Right renal cortex interstitium (tissue), 3 donors: ENCODE data around the gene CNNM4. TPM values are rescaled to one million over a fixed set of nuclear protein-coding genes. Genes with fewer than 3 reads are reported as not detected.

ENCODE experiments used
- DNase-seq, 3 donors: peaks; one replicate each; pipeline ENCODE4 v3.0.0-alpha.2; 2013; ENCODE audit warnings: low read depth in 3 of 3, low spot score in 2 of 3
- polyA plus RNA-seq, 3 donors: library from polyadenylated mRNA; unstranded; fragments of 120-200 nt; gene quantifications; one replicate each; pipeline ENCODE4 v1.2.1, GENCODE V29; 2013; ENCODE audit not compliant: insufficient read length in 3 of 3

Gene CNNM4
- polyA plus RNA-seq, 3 donors, result 10.9 to 13.2 (median 12.4) TPM

- DNase-seq, result no peak
Observed at GRCh38 chr2:96757477-96757860, 3.2 kb upstream of the CNNM4 start.

DNA sequence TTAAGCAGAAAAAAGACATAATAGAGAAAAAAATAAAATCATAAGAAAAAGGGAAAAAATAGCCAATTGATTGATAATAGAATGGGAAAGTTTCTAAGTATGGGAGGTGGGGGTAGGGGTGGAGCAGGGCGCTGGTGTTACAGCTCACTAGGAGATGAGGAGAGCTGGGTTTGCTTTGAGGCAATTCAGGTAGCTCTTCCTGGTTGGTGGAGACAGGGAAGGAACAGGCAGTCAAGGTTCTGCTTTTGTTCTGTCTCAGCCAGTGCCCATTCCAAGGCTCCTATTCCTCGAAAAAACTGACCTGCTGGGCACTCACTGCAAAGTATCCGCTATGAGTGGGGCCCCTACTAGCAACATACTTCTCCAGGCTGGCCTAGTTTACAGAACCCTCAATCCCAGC is 1.7 kb upstream of the CNNM4 start:
- DNase-seq, result no peak

- DNase-seq, result no peak
Observed at GRCh38 chr2:96759548-96759947, 1.2 kb upstream of the CNNM4 start.

- DNase-seq, result no peak
Observed at GRCh38 chr2:96760986-96761832, 507 bp downstream of the CNNM4 start.

- DNase-seq, result no peak
Observed at GRCh38 chr2:96762529-96763311, 2.0 kb downstream of the CNNM4 start.

GRCh38 chr2:96763511-96764252 is 3.0 kb downstream of the CNNM4 start:
- no peak for DNase-seq

DNA sequence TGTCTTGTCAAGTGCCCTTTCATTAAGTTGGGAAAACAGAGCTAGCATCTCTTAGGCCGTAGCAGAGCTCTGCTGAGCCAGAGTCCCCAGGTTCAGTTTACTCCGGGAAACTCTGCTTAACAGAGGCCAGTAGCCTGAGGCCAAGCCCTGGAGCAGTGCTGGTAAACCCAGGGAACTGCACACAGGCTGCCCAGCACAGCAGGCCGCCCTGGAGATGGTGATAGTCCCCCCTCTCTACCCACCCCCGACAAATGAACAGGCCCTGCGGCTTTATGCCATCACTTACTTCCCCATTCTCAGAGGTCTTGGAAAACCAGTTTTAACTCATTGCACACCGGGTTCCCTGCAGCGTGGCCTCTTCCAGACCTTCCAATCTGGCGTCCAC is 3.5 kb downstream of the CNNM4 start:
- DNase-seq, result no peak

DNA sequence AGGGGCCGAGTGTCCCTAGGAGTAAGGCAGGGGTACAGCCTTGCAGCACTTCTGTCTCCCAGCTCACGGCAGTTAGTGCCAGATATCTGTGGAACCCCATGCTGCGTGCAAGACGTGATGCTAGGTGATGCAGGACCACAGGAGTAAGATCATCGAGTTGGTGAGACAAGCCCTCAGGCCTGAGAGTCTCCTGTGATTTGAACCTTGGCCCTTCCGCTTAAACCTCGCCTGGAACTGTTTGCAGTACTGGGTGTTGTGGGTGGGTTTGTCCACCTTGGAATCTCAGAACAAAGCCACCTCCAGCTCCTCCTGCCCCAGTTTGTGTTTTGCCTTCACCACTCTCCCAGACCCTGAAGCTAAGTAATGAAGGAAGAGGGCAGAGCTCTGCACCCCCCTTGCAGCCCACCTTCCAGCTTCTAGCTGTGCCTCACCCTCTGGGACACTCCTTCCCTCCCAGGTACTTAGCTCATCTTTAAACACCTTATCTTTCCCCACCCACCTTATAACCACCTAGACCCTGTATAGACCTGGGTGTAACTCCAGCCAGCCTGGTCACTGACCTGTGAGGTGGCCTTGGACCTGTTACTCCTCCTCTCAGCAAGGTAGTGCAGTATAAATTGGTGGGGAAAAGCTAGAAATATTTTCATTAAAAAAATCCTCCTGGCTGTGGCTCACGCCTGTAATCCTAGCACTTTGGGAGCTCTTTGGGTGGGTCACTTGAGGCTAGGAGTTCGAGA is 6.6 kb downstream of the CNNM4 start:
- DNase-seq, result no peak

DNA sequence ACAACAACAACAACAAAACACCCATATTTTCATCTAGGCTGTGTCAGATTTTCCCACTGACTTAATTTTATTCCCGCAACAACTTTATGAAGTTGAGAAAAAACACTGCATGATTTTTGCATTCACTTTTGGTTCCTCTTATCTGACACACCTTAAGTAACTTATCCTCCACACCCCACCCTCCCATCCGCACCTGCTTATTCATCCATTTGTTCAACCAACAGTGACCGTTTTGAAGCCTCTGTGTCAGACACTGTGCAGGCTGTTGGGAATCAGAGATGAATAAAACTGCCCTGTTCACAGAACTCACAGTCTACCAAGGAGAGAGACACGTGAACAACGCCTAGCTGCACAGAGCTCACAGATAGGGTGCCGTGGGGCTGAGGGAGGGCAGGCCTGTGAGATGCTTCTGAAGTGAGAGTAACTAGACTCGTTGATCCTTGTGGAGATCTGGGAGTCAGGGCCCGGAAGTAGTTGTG is 7.4 kb downstream of the CNNM4 start:
- no peak for DNase-seq

DNA sequence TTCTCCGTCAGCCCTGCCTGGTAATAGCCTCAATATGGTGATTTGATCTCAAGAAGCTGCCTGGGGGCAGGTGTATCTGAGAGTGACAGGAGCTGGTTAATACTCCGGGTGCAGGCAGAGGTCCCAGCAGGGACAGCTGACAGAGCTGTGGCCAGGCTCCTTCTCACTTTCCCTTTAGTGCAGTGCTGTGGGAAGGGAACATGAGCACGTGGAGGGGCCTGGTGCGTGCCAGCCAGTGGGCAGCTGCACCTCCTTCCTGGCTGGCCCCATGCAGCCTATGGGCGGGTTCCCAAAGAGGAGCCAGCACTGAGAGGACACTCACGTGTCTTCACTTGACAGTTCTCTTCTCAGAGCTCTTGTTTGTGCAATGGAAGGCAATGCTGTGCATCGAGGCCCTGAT is 9.1 kb downstream of the CNNM4 start:
- no peak for DNase-seq

GRCh38 chr2:96770442-96771202 is 9.9 kb downstream of the CNNM4 start:
- DNase-seq, result no peak

- no peak for DNase-seq
Observed at GRCh38 chr2:96771796-96772618, 11.3 kb downstream of the CNNM4 start.

DNA sequence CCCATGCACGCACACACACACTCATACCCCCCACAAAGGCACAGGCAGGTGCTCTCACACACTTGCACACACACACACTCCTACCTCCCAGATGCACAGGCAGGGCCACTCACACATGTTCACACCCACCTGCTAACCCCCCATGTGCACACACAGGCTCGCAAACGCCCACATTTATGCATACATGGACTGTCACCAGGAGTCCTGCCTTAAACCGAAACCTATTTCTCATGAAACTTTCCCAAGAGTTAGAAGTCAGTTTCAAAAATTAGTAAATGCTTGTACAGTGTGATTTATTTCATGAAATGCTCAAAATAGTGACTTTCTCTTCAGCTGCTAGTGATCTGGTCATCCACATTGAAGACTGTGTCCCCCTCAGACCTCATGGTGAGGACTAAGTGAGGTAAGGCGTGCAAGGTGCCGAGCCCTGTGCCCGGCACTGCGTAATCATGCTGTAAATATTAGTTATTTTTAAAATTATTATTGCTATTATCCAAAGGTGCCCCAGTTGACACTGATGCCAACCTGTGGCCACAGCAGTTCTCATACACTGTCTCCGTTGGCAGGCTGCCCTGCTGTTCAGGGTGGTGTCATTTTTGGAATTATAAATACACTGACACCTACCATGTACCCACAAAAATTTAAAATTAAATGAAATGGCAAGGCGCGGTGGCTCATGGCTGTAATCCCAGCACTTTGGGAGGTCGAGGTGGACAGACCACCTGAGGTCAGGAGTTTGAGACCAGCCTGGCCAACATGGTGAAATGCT is 12.4 kb downstream of the CNNM4 start:
- no peak for DNase-seq

GRCh38 chr2:96773922-96774321 is 13.2 kb downstream of the CNNM4 start:
- DNase-seq, result no peak

- no peak for DNase-seq
Observed at GRCh38 chr2:96775160-96775559, 14.5 kb downstream of the CNNM4 start.

DNA sequence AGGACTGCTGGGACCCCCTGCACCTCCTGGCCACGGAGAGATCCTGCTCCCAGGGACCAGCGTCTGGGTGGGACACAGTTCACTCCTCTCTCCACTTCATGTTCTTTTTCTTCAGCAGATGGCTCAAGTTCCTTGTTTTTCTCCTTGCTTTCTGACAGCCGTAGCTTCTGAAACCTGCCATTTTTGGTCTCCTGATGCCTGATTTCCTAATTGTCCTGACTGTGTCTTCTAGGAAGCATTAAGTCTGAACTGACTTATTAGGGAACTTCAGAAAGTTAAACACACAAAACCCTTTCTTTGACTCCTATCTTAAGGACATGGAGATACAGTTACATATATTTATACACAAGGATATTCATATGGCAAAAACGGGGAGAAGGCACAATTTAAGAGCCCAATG is 22.7 kb downstream of the CNNM4 start:
- DNase-seq, result no peak

GRCh38 chr2:96787411-96787810 is 26.7 kb downstream of the CNNM4 start:
- no peak for DNase-seq
